Astrocyte (in vitro differentiated cells and primary cell): Measurements from ENCODE around the gene CAMK1D. TPM values are rescaled to one million over a fixed set of nuclear protein-coding genes. Genes with fewer than 3 reads are reported as not detected.

Experiments used
- DNase-seq: peaks from one replicate; pipeline ENCODE4 v3.0.0-alpha.2; 2010; ENCODE audit warnings: low read depth
- FAIRE-seq: peaks from 2 replicates; lab custom pipeline; 2011; peaks lifted over from hg19 to GRCh38; lab: Jason Lieb, UNC
- H2AFZ ChIP-seq: 2 replicates; pipeline ENCODE4 v1.6.0; 2012; ENCODE audit warnings: low read depth, low read length, inconsistent platforms
- H3K27ac ChIP-seq: 2 replicates; pipeline ENCODE4 v1.5.1; 2011; ENCODE audit warnings: low read depth, low read length, inconsistent platforms
- H3K27me3 ChIP-seq: 2 replicates; pipeline ENCODE4 v1.6.0; 2011; ENCODE audit warnings: low read length, inconsistent platforms; ENCODE audit not compliant: insufficient read depth
- H3K36me3 ChIP-seq: 2 replicates; pipeline ENCODE4 v1.5.1; 2011; ENCODE audit warnings: low read length, inconsistent platforms; ENCODE audit not compliant: insufficient read depth
- H3K4me1 ChIP-seq: 2 replicates; pipeline ENCODE4 v1.5.1; 2011; ENCODE audit warnings: low read length, inconsistent platforms; ENCODE audit not compliant: insufficient read depth
- H3K4me2 ChIP-seq: 2 replicates; pipeline ENCODE4 v1.6.0; 2012; ENCODE audit warnings: low read length, inconsistent platforms
- H3K4me3 ChIP-seq: 2 replicates; pipeline ENCODE4 v1.5.1; 2011; ENCODE audit warnings: low read depth, mild to moderate bottlenecking, low read length, inconsistent platforms; ENCODE audit not compliant: insufficient read depth
- H3K79me2 ChIP-seq: 2 replicates; pipeline ENCODE4 v1.6.0; 2012; ENCODE audit warnings: mild to moderate bottlenecking, low read length, inconsistent platforms; ENCODE audit not compliant: insufficient read depth
- H3K9ac ChIP-seq: 2 replicates; pipeline ENCODE4 v1.6.0; 2012; ENCODE audit warnings: mild to moderate bottlenecking, low read length, inconsistent platforms
- H3K9me3 ChIP-seq: 2 replicates; pipeline ENCODE4 v1.5.1; 2012; ENCODE audit warnings: low read depth, mild to moderate bottlenecking, low read length, inconsistent platforms; ENCODE audit not compliant: insufficient read depth
- H4K20me1 ChIP-seq: 2 replicates; pipeline ENCODE4 v1.6.0; 2012; ENCODE audit warnings: low read length, inconsistent platforms; ENCODE audit not compliant: insufficient read depth
- H3K27ac Mint-ChIP-seq: one replicate; pipeline ENCODE4 v1.8.0; 2021; ENCODE audit warnings: mild to moderate bottlenecking, mixed read lengths; ENCODE audit not compliant: unreplicated experiment
- H3K27me3 Mint-ChIP-seq: one replicate; pipeline ENCODE4 v1.8.0; 2021; ENCODE audit warnings: low read depth, mixed read lengths; ENCODE audit not compliant: unreplicated experiment
- H3K36me3 Mint-ChIP-seq: one replicate; pipeline ENCODE4 v1.8.0; 2021; ENCODE audit warnings: low read depth, mixed read lengths; ENCODE audit not compliant: unreplicated experiment
- H3K4me1 Mint-ChIP-seq: one replicate; pipeline ENCODE4 v1.8.0; 2021; ENCODE audit warnings: low read depth, mixed read lengths; ENCODE audit not compliant: unreplicated experiment
- H3K4me3 Mint-ChIP-seq: one replicate; pipeline ENCODE4 v1.8.0; 2021; ENCODE audit warnings: mild to moderate bottlenecking, moderate library complexity, mixed read lengths; ENCODE audit not compliant: unreplicated experiment
- H3K9me3 Mint-ChIP-seq: one replicate; pipeline ENCODE4 v1.8.0; 2021; ENCODE audit warnings: mild to moderate bottlenecking, mixed read lengths; ENCODE audit not compliant: unreplicated experiment
- EZH2 ChIP-seq: IDR thresholded peaks from 2 replicates; pipeline ENCODE4 v1.6.1; 2012; ENCODE audit warnings: mild to moderate bottlenecking, low read length, inconsistent platforms; ENCODE audit not compliant: insufficient read depth
- total RNA-seq: library from RNA; stranded (reverse); gene quantifications from 2 replicates; pipeline ENCODE4 v1.2.1, GENCODE V29; 2021
- TF ChIP-seq, protein P1 (sequence below): IDR thresholded peaks from 2 replicates; pipeline ENCODE4 v1.5.1; 2011; ENCODE audit warnings: low read depth, mild to moderate bottlenecking, inconsistent platforms, low read length, moderate library complexity; ENCODE audit not compliant: insufficient read depth

Gene CAMK1D
- total RNA-seq, 1 donor from 2014 or later = 23.6 TPM

- Histone ChIP-seq H3K36me3 (no peaks in the 10 kb centered on the region), H2AFZ (no peak overlapping the region), H3K9me3 (no peaks in the 10 kb centered on the region), H3K4me1 (peaks cover 15% of the 10 kb centered on the region), H3K9ac (no peak overlapping the region), H3K27me3 (peaks cover 4% of the 10 kb centered on the region), H3K4me2 (no peak overlapping the region), H3K79me2 (no peaks in the 10 kb centered on the region), H3K27ac (no peak overlapping the region), H4K20me1 (no peaks in the 10 kb centered on the region), H3K4me3 (no peak overlapping the region)
- no peak overlapping the region for H3K27ac Mint-ChIP-seq
- DNase-seq (no peak), FAIRE-seq (no peak)
- peaks cover 2% of the 10 kb centered on the region for H3K27me3 Mint-ChIP-seq
- H3K9me3 Mint-ChIP-seq = peaks cover 2% of the 10 kb centered on the region
- H3K36me3 Mint-ChIP-seq = no peaks in the 10 kb centered on the region
- no peak overlapping the region for H3K4me3 Mint-ChIP-seq
- H3K4me1 Mint-ChIP-seq = peaks cover 25% of the 10 kb centered on the region
- no peak for TF ChIP-seq EZH2
- TF ChIP-seq, protein P1, sequence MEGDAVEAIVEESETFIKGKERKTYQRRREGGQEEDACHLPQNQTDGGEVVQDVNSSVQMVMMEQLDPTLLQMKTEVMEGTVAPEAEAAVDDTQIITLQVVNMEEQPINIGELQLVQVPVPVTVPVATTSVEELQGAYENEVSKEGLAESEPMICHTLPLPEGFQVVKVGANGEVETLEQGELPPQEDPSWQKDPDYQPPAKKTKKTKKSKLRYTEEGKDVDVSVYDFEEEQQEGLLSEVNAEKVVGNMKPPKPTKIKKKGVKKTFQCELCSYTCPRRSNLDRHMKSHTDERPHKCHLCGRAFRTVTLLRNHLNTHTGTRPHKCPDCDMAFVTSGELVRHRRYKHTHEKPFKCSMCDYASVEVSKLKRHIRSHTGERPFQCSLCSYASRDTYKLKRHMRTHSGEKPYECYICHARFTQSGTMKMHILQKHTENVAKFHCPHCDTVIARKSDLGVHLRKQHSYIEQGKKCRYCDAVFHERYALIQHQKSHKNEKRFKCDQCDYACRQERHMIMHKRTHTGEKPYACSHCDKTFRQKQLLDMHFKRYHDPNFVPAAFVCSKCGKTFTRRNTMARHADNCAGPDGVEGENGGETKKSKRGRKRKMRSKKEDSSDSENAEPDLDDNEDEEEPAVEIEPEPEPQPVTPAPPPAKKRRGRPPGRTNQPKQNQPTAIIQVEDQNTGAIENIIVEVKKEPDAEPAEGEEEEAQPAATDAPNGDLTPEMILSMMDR = no peak
Measured at GRCh38 chr10:12847361-12847975, 498.1 kb downstream of the CAMK1D start.

GRCh38 chr10:12848439-12849173, 499.3 kb downstream of the CAMK1D start:
- Histone ChIP-seq H3K79me2 (no peaks in the 10 kb centered on the region), H2AFZ (no peak overlapping the region), H3K9me3 (no peaks in the 10 kb centered on the region), H3K4me3 (no peak overlapping the region), H3K4me2 (no peak overlapping the region), H3K27ac (no peak overlapping the region), H3K9ac (no peak overlapping the region), H3K27me3 (peaks cover 4% of the 10 kb centered on the region), H3K4me1 (peaks cover 15% of the 10 kb centered on the region), H4K20me1 (no peaks in the 10 kb centered on the region), H3K36me3 (no peaks in the 10 kb centered on the region)
- Mint-ChIP-seq H3K4me1 (peaks cover 27% of the 10 kb centered on the region), H3K36me3 (no peaks in the 10 kb centered on the region), H3K9me3 (peaks cover 2% of the 10 kb centered on the region), H3K27me3 (peaks cover 2% of the 10 kb centered on the region), H3K27ac (no peak overlapping the region), H3K4me3 (no peak overlapping the region)
- TF ChIP-seq, protein P1 = no peak
- TF ChIP-seq EZH2 = no peak
- FAIRE-seq (no peak), DNase-seq (no peak)
